GM23248 (cell line): ENCODE data around the gene PPP6R2. TPM values are rescaled to one million over a fixed set of nuclear protein-coding genes. Genes with fewer than 3 reads are reported as not detected.

Experiments used
- DNase-seq: peaks from one replicate; pipeline ENCODE4 v3.0.0-alpha.2; 2015
- H2AFZ ChIP-seq: fragments of 200-600 bp; sonication (generic); 2 replicates; pipeline ENCODE4 v1.6.1; 2016; ENCODE audit warnings: antibody characterized with exemption
- H3F3A ChIP-seq: fragments of 200-600 bp; sonication (generic); 2 replicates; pipeline ENCODE4 v1.6.1; 2016; ENCODE audit warnings: mild to moderate bottlenecking, antibody characterized with exemption, mixed run types; ENCODE audit not compliant: insufficient read depth
- H3K27ac ChIP-seq: fragments of 200-600 bp; sonication (generic); 2 replicates; pipeline ENCODE4 v1.5.1; 2016; ENCODE audit warnings: mild to moderate bottlenecking
- H3K27me3 ChIP-seq: fragments of 200-600 bp; sonication (generic); replicated peaks from 2 replicates; pipeline ENCODE4 v1.6.1; 2016; ENCODE audit warnings: mild to moderate bottlenecking; ENCODE audit not compliant: insufficient read depth
- H3K36me3 ChIP-seq: fragments of 200-600 bp; sonication (generic); 2 replicates; pipeline ENCODE4 v1.6.1; 2016; ENCODE audit warnings: low read depth, mild to moderate bottlenecking
- H3K4me1 ChIP-seq: fragments of 200-600 bp; sonication (generic); 2 replicates; pipeline ENCODE4 v1.6.1; 2016; ENCODE audit warnings: mild to moderate bottlenecking; ENCODE audit not compliant: insufficient read depth
- H3K4me2 ChIP-seq: fragments of 200-600 bp; sonication (generic); one replicate; pipeline ENCODE4 v1.6.1; 2016; ENCODE audit warnings: mild to moderate bottlenecking; ENCODE audit not compliant: unreplicated experiment
- H3K4me3 ChIP-seq: fragments of 200-600 bp; sonication (generic); 2 replicates; pipeline ENCODE4 v1.5.1; 2016; ENCODE audit warnings: mild to moderate bottlenecking
- H3K79me2 ChIP-seq: fragments of 200-600 bp; sonication (generic); 2 replicates; pipeline ENCODE4 v1.6.1; 2016; ENCODE audit warnings: mild to moderate bottlenecking; ENCODE audit not compliant: insufficient read depth
- H3K9ac ChIP-seq: fragments of 200-600 bp; sonication (generic); 2 replicates; pipeline ENCODE4 v1.6.1; 2016; ENCODE audit warnings: mild to moderate bottlenecking
- H3K9me2 ChIP-seq: fragments of 200-600 bp; sonication (generic); 2 replicates; pipeline ENCODE4 v1.6.1; 2016; ENCODE audit warnings: mixed run types, mild to moderate bottlenecking, moderate library complexity; ENCODE audit not compliant: insufficient read depth
- H3K9me3 ChIP-seq: fragments of 200-600 bp; sonication (generic); one replicate; pipeline ENCODE4 v1.6.1; 2017; ENCODE audit warnings: low read depth
- H4K20me1 ChIP-seq: fragments of 200-600 bp; sonication (generic); 2 replicates; pipeline ENCODE4 v1.6.0; 2016; ENCODE audit not compliant: insufficient read depth
- EZH2 ChIP-seq: fragments of 200-600 bp; sonication (generic); IDR thresholded peaks from 2 replicates; pipeline ENCODE4 v1.6.1; 2018; ENCODE audit warnings: antibody characterized with exemption, mild to moderate bottlenecking; ENCODE audit not compliant: insufficient read depth, poor library complexity, severe bottlenecking
- EZH2phosphoT487 ChIP-seq: fragments of 200-600 bp; sonication (generic); IDR thresholded peaks from 2 replicates; pipeline ENCODE4 v1.6.1; 2018; ENCODE audit warnings: antibody characterized with exemption, moderate library complexity, mild to moderate bottlenecking, low read depth; ENCODE audit not compliant: insufficient read depth
- WGBS, 2 experiments: methylation state at CpG; one replicate each; pipeline ENCODE4 v1.1.6; 2015 to 2017; ENCODE audit warnings: low lambda C conversion rate in 2 of 2, low coverage in 1 of 2; ENCODE audit errors: missing lambda C conversion rate in 2 of 2; 5-methylcytosine and 5-hydroxymethylcytosine counted together
- in situ Hi-C: fragments of 300-500 bp; cut with MboI; formaldehyde crosslinking; loops from 2 replicates; pipeline ENCODE4 v1.15.0; 2020
- polyA plus RNA-seq: library from polyadenylated mRNA; unstranded; fragments of >200 nt; fragmentation: Nextera tagmentation; extraction: Ambion mirVana; gene quantifications from 2 replicates; pipeline ENCODE4 v1.2.1, GENCODE V29; 2016
- total RNA-seq: library from RNA; depleted of rRNA; stranded (reverse); fragments of >200 nt; shearing (Covaris generic); gene quantifications from 2 replicates; pipeline ENCODE4 v1.2.3, GENCODE V29; 2014

The PPP6R2 gene
- total and polyA plus RNA-seq, 2 experiments from 2014 or later, result 22.2 to 58.4 TPM

DNA sequence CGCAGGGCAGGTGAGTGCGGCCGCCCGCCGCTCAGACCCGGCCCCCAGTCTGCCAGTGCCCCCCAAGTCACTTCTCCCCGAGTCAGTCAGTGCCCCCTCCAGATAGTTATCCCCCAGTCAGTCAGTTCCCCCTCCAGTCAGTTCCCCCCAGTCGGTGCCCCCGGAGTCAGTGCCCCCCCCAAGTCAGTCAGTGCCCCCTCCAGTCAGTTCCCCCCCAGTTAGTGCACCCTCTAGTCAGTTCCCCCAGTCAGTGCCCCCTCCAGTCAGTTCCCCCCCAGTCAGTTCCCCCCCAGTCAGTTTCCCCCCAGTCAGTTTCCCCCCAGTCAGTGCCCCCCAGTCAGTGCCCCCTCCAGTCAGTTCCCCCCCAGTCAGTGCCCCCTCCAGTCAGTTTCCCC lies 411 bp downstream of the PPP6R2 start:
- no peaks in the 10 kb centered on the region for H3K9me2 ChIP-seq
- H3K9me3 ChIP-seq, result no peaks in the 10 kb centered on the region
- H3K4me1 ChIP-seq, result no peaks in the 10 kb centered on the region
- H3K27ac ChIP-seq, result no peak overlapping the region
- H3F3A ChIP-seq, result peaks cover 6% of the 10 kb centered on the region; the same call in 1 of the 2 replicates
- H3K9ac ChIP-seq, result peak overlapping the region; percentile 89
- DNase-seq, result no peak
- peak overlapping the region; percentile 72 for H2AFZ ChIP-seq
- peak overlapping the region; percentile 62 for H3K4me2 ChIP-seq
- no peaks in the 10 kb centered on the region; the same call in 1 of the 2 replicates for H4K20me1 ChIP-seq
- no peaks in the 10 kb centered on the region for H3K27me3 ChIP-seq
- no peaks in the 10 kb centered on the region for H3K36me3 ChIP-seq
- TF ChIP-seq EZH2 (no peak), EZH2phosphoT487 (no peak)
- peaks cover 30% of the 10 kb centered on the region for H3K79me2 ChIP-seq
- peak overlapping the region; percentile 82 for H3K4me3 ChIP-seq
- in situ Hi-C loops, result no loop called here
- WGBS, 2 experiments, result 0 to 2% methylated on average over 3 to 4 of the region's 9 CpGs

- in situ Hi-C loops, result no loop called here
- Histone ChIP-seq H3K4me1 (no peaks in the 10 kb centered on the region), H3K4me2 (no peak overlapping the region), H3F3A (no peaks in the 10 kb centered on the region), H3K79me2 (peaks cover 56% of the 10 kb centered on the region), H3K9me3 (no peaks in the 10 kb centered on the region), H3K27me3 (no peaks in the 10 kb centered on the region), H2AFZ (no peak overlapping the region), H3K9ac (no peak overlapping the region), H3K36me3 (no peaks in the 10 kb centered on the region), H3K4me3 (no peak overlapping the region), H3K27ac (no peak overlapping the region), H4K20me1 (no peaks in the 10 kb centered on the region; the same call in none of the 2 replicates), H3K9me2 (no peaks in the 10 kb centered on the region)
- no peak for DNase-seq
- TF ChIP-seq EZH2 (no peak), EZH2phosphoT487 (no peak)
- 72 to 91% methylated on average over 5 to 8 of the region's 8 CpGs for WGBS, 2 experiments
Measured at GRCh38 chr22:50346470-50346869, 3.3 kb downstream of the PPP6R2 start.

DNA sequence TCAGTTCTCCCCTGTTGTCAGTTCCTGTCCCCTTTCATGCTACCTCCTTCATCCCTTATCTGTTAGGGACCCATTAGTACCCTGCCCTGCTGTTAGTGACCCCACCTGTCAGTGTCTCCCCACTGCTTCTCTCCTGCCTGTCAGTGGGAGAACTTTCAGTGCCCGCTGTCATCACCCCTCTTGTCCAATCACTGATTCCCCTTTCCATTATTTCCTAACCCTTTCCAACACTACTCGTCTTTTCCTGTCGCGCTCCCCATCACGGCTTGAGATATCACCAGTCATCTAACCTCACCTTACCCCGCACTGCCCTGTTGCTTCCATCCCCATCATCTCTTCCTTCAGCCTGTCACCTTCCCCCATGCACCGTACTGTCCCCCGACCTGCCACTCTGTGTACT lies 4.0 kb downstream of the PPP6R2 start:
- WGBS, 2 experiments, result 72 to 82% methylated on average over 8 of the region's 8 CpGs
- Histone ChIP-seq H3K4me3 (no peak overlapping the region), H3K9me2 (no peaks in the 10 kb centered on the region), H3K4me2 (no peak overlapping the region), H3K9me3 (no peaks in the 10 kb centered on the region), H3K4me1 (no peaks in the 10 kb centered on the region), H3K27me3 (no peaks in the 10 kb centered on the region), H3K36me3 (no peaks in the 10 kb centered on the region), H3F3A (no peaks in the 10 kb centered on the region), H4K20me1 (no peaks in the 10 kb centered on the region; the same call in none of the 2 replicates), H3K79me2 (peaks cover 63% of the 10 kb centered on the region), H2AFZ (no peak overlapping the region), H3K27ac (no peak overlapping the region), H3K9ac (no peak overlapping the region)
- DNase-seq, result no peak
- in situ Hi-C loops, result no loop called here
- no peak for TF ChIP-seq EZH2
- no peak for TF ChIP-seq EZH2phosphoT487

- no peak overlapping the region for H3K27ac ChIP-seq
- TF ChIP-seq EZH2, result no peak
- TF ChIP-seq EZH2phosphoT487, result no peak
- no peaks in the 10 kb centered on the region for H3F3A ChIP-seq
- no peaks in the 10 kb centered on the region; the same call in 1 of the 2 replicates for H3K36me3 ChIP-seq
- H3K9me3 ChIP-seq, result no peaks in the 10 kb centered on the region
- WGBS, 2 experiments, result 75 to 78% methylated on average over 2 of the region's 2 CpGs
- in situ Hi-C loops, result no loop called here
- no peak overlapping the region for H3K4me3 ChIP-seq
- no peak overlapping the region for H3K4me2 ChIP-seq
- no peak overlapping the region for H3K9ac ChIP-seq
- H2AFZ ChIP-seq, result no peak overlapping the region
- no peaks in the 10 kb centered on the region for H3K9me2 ChIP-seq
- H4K20me1 ChIP-seq, result no peaks in the 10 kb centered on the region; the same call in none of the 2 replicates
- H3K4me1 ChIP-seq, result no peaks in the 10 kb centered on the region
- peaks cover 72% of the 10 kb centered on the region for H3K79me2 ChIP-seq
- no peak for DNase-seq
- no peaks in the 10 kb centered on the region for H3K27me3 ChIP-seq
Measured at GRCh38 chr22:50348058-50348457, 4.9 kb downstream of the PPP6R2 start.

DNA sequence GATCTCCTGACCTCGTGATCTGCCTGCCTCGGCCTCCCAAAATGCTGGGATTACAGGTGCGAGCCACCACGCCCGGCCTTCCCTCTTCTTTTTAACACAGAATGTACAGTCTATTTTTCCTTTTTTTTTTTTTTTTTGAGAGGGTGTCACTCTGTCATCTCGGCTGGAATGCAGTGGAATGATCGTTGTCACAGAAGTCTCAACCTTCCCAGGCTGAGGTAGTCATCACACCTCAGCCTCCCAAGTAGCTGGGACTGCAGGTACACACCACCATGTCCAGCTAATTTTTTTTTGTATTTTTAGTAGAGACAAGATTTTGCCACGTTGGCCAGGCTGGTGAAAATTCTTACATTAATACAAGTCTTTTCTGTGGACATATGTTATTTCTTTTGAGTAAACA lies 13.1 kb downstream of the PPP6R2 start:
- no peak overlapping the region for H2AFZ ChIP-seq
- H3K4me3 ChIP-seq, result no peak overlapping the region
- no peak overlapping the region for H3K4me2 ChIP-seq
- peaks cover 4% of the 10 kb centered on the region; the same call in 1 of the 2 replicates for H4K20me1 ChIP-seq
- no peaks in the 10 kb centered on the region for H3K4me1 ChIP-seq
- no peak overlapping the region for H3K9ac ChIP-seq
- H3K9me2 ChIP-seq, result no peaks in the 10 kb centered on the region
- H3F3A ChIP-seq, result no peaks in the 10 kb centered on the region
- in situ Hi-C loops, result no loop called here
- no peaks in the 10 kb centered on the region; the same call in 1 of the 2 replicates for H3K36me3 ChIP-seq
- DNase-seq, result no peak
- TF ChIP-seq EZH2phosphoT487, result no peak
- TF ChIP-seq EZH2, result no peak
- peaks cover 100% of the 10 kb centered on the region for H3K79me2 ChIP-seq
- H3K9me3 ChIP-seq, result no peaks in the 10 kb centered on the region
- H3K27me3 ChIP-seq, result no peaks in the 10 kb centered on the region
- H3K27ac ChIP-seq, result no peak overlapping the region
- 73 to 90% methylated on average over 4 to 8 of the region's 8 CpGs for WGBS, 2 experiments
